NCI-H1930 (cell line): Measurements from ENCODE around the gene FAM174B.

Source experiments
- DNase-seq, 2 experiments: peaks; one replicate each; lab custom pipeline; 2025; lab: John Stamatoyannopoulos, UW

Gene FAM174B

DNA sequence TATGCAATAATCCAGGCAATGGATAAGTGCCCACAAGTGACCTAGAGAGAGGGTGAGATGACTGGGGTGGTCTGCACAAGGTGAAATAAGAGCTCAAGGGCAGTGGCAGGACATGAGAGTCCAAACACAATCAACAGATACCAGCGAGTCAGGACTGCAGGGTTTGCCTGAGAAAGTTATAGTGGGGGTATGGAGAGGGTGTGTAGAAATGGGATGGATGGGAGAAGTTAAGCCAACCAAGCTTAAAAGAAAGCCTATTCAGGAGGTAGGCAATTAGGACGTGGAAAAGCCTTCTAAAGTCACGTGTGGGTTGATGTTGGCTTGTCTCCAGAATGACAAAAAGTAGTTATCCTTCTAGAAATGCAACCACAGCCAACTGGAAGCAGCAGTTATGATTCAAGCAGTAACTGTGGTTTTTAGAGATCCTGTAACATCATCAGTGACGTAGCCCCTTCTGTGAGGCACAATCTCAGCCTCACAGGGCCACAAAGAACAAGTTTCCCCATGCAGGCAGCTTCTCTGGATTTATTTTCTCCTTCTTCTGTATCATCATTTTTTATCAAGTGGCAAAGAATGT, 56.1 kb downstream of the FAM174B start:
- no peak for DNase-seq

DNA sequence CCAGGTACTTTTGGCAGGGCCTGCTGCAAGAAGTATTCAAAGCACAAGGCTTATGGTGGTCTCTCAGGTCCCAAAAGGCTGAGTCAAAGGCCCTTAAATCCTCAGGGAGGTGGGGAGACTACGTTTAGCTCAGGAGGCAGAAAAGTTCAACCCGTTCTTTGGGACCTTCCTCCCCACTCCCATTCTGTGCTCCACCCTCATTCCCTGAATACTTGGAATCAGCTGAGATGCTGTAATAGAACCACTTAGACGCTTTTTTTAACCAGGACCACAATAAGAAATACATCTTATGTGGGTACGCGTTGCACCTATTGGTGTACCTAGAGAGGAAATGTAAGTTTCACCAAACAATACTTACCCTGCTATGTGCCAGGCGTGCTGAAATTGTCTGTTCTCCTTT, 58.0 kb downstream of the FAM174B start:
- DNase-seq = no peak

DNA sequence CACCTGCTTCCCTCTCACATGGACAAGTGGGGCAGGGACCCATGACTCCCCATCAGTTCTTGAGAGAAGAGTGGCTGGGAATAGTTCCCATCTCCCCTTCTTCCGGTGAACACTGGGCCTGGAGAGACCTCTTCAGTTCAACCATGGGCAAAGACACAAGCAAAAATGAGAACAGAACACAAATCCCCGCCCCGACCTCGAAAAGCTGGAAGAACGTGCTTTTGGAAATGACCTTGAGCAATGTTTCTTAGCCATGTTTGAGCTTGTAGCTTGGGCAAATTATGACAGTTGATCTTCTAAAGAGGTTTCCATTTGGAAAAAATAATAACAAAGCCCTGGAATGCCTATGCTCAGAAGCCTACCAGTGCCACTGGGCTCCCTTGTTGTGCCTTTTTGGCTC, 59.0 kb downstream of the FAM174B start:
- no peak for DNase-seq

DNA sequence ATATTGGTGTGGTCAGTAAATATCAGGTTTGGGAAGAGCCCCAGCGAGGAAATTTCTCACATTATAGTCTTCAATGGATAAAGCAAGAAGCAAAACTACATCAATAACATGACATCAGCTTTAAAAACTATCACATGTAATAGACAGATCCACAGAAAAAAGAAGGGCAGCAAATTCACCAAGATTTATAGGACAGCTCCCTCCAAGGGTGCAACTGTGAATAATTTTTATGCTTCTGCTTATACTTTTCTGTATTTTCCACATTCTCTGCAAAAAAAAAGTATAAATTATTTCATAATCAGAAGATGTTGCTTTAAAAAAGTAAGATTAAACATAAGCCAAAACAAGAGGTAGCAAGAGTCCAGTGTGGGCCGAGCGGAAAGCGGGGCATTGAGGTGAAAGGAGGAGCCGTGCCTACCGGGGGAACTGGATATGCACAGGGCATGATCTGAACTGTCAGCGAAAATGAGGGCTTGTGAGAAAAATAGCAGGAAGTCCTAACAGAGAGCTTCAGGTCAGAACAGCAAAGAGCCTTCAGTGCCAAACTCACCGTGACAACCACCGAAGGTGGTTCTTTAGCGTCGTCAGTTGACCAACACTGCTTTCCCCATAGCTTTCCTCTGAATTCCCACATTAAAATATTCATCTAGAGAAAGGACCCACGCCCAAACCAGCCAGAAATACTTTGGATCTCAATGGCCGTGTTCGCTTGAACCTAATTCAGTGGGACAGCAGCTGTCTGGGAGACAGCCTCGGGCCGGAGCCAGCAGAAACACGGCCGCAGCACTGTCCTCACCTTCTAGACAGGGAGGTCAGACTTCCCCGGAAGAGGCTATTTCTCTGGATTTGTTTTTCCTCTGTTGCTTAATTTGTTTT, 59.8 kb downstream of the FAM174B start:
- DNase-seq = no peak

DNA sequence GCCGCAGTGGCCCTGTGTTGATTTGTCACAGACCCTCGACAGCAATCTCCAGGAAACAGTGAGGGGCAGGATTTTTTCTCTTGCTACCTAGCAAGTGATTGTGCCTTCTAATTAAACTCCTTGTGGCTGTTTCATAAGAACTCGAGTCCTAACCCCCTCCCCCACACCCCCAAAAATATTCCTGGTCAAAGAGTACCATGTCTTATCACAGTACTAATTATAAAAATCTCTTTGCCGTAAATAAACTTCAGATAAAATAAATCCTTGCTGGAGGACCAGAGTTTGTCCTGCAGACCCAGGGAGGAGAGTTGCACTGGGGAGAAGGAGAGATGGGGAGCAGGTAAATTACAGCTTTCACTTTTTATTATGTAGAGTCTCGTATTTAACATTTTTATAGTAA, 64.3 kb downstream of the FAM174B start:
- no peak for DNase-seq

DNA sequence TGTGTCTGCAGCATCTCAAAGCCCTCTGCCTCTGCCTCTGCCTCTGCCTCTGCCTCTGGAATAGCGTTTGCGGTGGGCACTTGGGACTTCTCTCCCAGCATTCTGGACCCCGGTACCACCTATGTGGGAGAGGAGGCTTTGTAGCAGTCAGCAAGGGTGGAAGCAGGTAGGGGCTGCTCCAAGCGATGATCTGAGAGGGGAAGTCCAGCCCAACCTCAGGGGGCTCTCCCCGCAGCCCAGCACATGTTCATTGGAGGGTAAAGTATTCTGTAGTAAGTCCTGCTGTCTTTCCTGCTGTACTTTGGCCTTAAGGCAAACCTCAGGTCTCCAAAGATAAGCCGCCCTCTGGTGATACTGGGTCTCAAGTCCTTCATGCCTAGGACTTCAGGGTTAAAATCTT, 68.6 kb downstream of the FAM174B start:
- no peak for DNase-seq

DNA sequence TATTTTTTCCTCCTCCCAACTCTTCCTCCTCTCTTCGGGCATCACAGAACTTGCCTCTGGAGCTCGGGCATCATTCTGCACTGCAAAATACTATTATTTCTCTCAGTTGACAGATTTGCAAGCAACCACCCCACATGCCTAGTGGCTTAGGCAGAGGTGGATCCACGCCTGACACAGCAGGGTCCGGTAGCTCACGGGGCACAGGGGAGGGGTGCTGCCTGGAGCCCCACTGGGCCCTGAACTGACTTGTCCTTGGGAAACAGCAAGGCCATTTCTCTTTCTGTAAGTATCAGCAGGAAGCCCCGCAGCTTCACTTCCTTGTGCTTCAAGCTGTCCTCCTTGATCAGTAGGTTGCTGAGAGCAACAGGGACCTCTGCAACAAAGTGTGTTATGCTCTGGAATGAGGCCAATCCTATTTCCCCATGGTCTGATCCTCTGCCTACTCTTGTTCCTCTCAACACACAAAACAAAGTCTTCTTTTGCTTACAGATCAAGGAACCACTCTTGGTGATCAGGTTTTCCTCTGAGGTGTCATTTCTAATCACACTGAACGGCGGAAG, 69.1 kb downstream of the FAM174B start:
- DNase-seq = no peak

DNA sequence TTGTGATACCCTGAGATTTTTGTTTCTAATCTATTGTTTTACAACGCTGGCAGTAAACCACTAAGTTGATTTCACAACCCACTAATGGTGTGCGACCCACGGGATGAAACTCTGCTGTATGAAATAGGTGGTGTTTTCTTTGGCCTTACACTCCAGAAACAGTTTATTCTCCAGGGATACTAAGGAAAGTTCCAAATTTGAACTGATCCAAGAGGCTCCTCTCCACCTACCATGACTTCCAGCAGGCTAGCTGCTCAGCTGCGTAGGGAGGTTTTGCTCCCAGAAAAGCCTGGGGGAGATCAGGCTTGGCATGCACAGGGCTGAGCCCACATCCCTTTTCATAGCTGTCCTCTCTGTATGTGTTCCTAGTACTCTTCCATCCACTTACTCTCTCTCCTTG, 71.5 kb downstream of the FAM174B start:
- no peak for DNase-seq

DNA sequence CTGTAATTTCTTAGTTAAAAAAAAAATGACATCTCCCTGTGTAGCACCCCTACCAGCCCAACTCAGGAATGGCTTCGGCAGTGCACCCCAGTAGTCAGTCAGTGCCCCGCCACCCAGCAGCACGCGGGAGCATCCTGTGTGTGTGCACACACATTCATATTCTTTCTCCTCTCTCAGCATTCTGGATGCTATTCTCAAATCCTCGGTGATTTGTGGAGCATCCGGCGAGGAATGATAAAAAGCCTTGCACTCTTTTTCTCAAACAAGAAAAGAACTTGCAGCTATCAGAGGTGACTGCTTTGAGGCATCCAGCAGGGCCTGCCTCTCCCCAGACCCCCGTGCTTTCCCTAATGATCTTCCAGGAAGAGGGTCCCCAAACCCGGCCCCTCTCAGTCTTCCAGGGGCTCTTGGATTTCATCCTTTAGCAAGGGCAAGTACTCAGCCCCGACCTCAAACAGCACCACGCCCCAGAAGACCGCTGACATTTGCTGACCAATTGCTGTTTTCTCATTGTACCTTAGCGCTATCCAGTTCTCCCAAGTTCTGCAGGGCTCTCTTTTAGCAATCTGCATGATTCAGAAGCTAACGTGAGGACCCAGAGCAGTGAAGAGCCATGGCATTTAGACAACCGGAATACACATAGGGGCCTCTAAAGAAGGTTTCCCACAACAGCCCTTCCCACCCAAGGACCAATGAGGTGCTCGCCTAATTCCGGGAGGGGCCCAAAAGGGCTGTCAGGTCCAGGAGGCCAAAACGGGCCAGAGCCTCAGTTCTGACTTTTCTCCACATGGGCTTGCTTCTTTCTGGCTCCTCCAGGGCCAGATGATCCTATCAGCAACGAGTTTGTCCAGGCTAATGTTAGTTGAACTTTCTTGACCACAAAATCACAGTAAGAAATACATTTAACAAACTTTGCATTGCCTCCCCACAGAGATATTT, 72.2 kb downstream of the FAM174B start:
- DNase-seq = no peak

DNA sequence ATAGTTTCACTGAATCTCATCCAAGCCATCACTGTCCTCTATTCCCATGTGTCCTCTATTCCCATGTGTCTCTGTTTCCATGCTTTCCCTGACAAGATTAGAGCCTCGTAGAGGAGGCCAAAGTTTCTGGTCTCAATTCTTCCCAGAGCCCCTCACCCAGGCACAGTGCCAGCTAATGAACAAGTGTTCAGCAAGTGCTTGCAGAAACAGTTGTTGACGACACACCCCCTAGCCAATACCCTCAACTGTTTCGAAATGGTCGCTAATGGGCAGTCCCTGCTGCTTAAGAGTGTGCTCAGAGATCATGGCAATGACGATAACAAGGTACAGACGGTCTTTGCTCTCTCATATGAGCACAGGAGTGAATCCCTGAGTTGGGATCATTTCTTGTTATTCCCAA, 73.4 kb downstream of the FAM174B start:
- DNase-seq = no peak

DNA sequence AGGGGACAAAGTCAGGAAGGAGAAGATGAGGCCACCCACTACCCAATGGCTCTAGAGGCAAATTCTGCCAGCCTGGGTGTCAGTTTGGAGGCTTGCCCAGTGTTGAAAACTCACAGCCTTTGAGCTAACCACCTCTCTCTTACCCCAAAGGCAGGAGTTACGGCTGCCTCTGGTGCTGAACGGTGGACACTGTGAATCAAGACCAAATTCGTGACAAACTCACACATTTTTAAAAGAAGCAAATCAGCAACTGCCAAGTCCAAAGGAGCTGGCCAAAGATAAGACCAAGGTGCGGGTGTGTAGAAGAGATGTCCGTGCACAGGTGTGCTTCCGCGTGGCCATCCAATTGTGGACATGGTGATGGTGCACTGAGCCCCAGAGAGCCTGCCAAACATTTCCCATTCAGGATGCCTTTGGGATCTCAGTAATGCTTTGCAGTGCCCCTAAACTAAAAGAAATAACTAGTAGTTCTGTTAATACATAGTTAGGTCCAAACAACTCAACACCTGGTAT, 74.6 kb downstream of the FAM174B start:
- DNase-seq = no peak

DNA sequence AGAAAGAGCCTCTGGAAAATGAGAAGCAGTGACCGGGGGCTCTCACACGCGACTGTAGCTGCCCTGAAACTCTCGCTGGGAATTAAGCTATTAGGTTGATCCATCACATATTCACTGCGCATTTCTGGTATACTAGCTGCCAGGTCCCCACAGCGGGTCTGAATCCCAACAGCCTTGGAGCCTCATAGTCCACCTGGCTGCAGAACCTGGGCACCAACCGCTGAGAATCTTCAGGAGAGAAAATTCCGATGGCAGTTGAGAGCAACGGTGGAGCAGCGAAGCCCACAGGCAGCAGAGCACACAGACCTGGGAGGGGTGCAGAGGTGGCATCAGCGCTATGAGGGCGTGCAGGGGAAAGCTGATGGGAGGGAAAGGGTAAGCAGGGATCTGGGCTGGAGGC, 75.1 kb downstream of the FAM174B start:
- DNase-seq = no peak

DNA sequence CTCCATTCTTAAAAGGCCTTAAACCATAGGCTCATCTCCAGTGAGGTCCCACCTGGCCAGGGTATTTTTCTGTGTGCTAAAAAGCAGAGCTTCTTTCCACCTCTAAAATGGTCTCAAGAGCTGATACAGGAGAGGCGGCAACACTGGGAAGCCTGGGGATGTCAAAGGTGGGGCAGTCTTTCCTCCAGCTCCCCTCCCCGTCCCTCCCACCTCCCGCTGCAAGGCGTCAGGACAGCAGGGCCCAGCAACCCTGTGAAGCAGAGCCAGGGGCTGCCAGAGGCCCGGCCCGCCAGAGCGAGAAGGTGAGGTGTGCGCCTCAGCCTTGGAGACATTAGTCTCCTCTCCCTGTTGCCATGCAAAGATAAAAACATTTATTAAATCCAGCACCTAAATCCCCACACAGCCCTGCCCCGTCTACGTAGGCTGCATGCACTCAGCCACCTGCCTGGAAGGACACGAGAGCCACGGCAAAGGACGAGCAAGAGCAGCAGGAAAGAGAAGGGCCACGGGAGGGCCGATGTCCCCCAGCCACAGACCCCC, 75.6 kb downstream of the FAM174B start:
- DNase-seq = no peak

DNA sequence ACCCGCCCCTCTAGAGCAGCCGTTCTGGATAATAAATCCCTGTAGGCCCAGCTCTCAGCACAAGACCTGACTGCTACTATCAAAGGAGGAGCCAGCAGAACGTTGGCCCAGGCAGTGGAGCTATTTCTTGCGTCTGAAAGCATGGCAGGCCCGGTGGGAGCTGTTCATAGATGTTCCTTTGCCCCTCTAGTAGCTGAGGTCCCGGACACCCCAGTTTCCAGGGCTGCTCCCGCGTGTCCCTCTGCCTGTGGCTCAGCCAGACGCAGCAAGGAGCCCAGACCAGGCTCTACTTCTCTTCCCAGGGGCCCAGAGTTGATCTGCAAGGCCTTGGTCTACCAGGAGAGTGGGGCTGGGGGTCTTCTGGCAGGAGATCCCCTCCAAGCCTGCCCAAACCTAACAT, 76.1 kb downstream of the FAM174B start:
- DNase-seq = no peak

DNA sequence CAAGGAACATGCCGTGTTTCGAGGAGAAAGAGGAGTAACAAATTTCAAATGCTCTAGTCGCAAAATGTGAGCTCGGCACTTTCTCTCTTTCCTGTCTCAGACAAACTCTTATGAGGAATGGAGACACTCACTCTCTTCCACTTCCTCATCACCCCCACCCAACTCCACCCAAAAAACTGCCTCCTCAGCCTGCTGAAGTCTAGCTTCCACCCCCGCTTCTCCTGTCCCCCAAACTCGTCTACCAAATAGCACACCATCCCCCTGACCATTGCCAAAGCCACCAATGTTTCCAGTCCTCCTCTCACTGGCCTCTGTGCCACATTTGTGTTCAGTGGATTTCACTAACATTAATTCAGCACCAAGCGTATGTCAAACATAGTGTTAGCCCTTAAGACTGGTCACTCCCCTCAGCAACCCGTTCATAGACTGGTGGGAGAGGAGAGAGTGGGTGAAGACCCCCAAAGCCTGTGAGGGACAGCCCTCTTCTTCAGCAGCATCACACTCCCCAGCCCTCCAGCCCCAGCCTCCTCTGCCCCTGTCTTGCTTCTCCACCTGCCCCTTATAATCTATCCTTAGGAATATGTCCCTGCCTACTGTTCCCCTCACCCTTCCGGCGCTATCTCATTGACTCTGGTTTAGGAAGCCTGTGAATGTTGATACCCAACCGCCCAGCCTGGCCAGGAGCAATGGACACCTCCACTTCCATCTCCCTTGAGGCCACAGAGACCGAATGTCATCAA, 77.3 kb downstream of the FAM174B start:
- no peak for DNase-seq

DNA sequence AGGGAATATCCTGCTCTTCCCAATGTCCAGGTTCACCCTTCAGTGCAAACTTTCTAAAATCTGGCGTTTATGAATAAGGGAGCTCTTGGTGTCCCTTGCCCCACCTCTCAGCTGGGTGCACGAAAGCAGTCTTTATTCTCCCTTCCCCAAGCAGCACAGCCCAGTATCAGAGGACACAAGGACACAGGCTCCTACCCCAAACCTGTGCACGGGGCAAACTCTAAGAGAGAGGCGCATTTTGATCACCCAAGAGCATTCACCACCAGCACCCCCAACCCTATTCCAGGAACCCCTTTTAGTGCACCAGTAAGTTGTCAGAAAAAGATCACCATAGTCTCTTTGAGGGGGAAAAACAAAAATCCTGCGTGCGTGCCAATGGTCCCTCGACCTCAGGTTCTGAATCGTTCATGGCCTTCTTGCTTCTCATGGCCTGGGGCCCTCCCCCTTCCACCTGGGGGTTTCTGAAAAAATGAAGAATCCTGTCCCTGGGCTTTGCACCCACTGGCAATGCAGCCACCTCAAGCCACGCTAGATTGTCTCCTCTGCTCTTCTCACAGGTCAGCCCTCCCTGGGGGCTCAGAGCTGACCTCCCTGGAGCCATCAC, 78.9 kb downstream of the FAM174B start:
- no peak for DNase-seq

DNA sequence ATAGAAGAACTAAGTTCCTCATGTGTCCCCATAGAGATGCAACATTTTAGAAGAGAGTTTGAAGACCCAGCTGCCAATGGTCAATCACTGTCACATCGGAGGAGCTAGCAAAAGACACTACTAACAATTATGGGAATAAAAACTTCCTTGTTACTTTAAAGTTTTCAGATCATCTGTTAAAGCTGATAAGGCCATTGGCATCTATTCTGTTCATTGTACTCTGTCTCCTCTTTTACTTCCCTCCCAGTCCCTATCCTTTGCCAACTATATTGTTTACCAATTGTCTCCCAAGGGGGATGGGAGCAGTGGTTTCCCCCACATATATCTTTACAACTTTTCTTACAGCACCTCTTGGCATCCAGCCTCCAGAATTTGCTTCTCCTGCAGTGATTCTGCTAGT, 81.0 kb downstream of the FAM174B start:
- no peak for DNase-seq

DNA sequence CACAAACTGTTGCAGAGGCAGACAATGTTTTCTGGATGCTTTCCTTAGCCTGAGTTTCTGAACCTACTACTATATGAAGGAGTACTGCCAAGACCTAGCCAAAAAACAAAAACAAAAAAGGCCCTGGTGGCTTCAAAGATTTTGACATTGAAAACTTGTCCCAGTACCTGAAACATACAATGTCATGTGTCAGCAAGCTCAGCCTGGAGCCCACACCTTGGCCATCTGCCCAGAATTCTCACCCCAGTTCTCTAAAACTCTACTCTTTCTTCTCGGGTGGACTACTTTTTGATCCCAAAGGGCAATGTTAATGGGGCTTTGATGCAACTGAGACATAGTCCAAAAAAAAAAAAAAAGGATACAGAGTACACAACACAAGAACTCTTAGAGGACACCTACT, 81.4 kb downstream of the FAM174B start:
- DNase-seq = no peak

DNA sequence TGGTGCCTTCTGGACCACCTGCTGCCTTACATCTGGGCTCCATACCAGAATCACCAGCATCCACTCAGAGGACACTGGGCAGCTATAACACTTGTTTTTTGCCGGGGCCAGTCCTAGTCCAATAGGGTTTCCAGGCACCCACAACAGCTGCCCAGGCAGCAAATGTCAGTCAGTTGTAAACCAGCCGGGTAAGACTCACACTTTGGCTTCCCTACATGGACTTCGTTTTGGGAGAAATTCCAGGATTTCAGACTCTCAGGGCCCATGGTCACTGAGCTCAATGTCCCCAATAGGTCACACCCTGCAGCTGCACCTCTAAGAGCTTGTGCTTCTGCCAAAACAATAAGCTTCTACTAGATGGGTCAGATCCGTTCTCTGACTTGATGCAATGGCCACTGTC, 83.8 kb downstream of the FAM174B start:
- no peak for DNase-seq

DNA sequence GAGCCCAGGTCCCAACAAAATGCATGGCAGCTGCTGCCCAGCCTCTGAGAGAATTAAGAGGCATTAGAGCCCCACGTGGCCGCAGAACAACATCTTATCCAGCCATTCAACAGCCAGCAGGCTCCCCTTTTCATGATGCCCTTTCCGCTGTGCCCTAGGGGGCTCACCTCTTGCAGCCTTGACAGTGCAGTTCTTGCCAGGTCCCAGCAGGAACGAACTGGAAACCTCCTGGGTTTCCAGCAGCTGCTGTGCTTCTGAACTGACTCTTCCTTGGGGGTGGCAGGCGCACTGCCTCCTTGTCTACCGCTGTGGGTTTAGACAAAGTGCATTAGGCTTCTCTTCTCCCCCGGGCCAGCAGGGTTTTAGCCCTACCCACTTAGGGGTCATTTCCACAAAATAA, 85.2 kb downstream of the FAM174B start:
- no peak for DNase-seq

DNA sequence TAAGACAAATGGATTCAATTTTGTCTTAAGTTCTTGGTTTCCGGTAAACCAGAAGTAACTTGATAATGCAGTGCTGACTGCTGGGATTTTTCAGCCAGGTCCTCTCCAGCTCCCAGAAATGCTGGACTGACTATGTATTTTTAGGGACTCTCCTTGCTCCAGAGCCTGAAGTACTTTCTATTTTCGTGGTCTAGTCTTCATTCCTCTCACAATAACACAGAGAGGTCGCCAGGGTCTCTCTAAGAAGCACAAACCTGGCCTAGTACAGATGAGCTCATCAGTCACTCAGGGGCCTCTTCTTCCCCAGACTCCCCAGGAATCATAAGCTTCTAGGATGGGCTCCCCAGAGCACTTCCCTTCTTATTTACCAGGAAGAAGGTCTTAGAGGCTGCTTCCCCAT, 85.8 kb downstream of the FAM174B start:
- no peak for DNase-seq
